ENCODE data around the gene FKBP4.
A peak's percentile ranks its signal among the peaks of the same experiment; 100 is the strongest.

The FKBP4 gene

DNA sequence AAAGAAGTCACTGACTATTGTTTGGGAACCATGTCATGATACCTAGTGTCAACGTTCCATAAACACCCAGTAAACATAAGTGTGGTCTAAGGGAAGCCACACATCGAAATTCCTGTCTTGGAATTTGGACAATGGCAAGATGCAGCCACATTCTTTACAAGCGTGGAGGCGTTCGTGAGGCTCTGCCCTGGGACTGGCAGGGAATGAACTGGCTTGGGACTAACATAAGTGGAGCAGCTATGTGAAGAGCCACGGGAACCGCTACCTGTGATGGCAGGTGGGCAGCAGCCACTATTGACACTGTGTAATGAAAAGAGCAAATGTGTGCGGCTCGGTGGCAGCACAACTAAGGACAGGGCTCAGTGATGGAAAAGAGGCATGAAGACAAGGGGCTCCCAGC, 50.0 kb downstream of the FKBP4 start:
- no peaks in the 10 kb centered on the region for H3K27me3 ChIP-seq (replicated peaks; ENCODE audit: control insufficient read depth, insufficient read depth, low read length, poor library complexity, severe bottlenecking)
- H3K4me1 ChIP-seq (ENCODE audit: control insufficient read depth, insufficient read depth, low read length, poor library complexity, severe bottlenecking), result no peaks in the 10 kb centered on the region
- no peak for DNase-seq
- H3K9me3 ChIP-seq (ENCODE audit: control insufficient read depth, low read length), result no peaks in the 10 kb centered on the region
- H3K27ac ChIP-seq (ENCODE audit: insufficient read depth, low read length, poor library complexity, severe bottlenecking), result no peak overlapping the region
- peaks cover 21% of the 10 kb centered on the region for H3K36me3 ChIP-seq (ENCODE audit: control insufficient read depth, insufficient read depth, low read length)
- H3K4me3 ChIP-seq (ENCODE audit: insufficient read depth, low read depth, low read length, poor library complexity, severe bottlenecking), result no peak overlapping the region

- H3K9me3 ChIP-seq (ENCODE audit: control insufficient read depth, low read length), result no peaks in the 10 kb centered on the region
- H3K27me3 ChIP-seq (replicated peaks; ENCODE audit: control insufficient read depth, insufficient read depth, low read length, poor library complexity, severe bottlenecking), result no peaks in the 10 kb centered on the region
- H3K4me3 ChIP-seq (ENCODE audit: insufficient read depth, low read depth, low read length, poor library complexity, severe bottlenecking), result no peak overlapping the region
- H3K36me3 ChIP-seq (ENCODE audit: control insufficient read depth, insufficient read depth, low read length), result peaks cover 21% of the 10 kb centered on the region
- DNase-seq, result no peak
- no peak overlapping the region for H3K27ac ChIP-seq (ENCODE audit: insufficient read depth, low read length, poor library complexity, severe bottlenecking)
- H3K4me1 ChIP-seq (ENCODE audit: control insufficient read depth, insufficient read depth, low read length, poor library complexity, severe bottlenecking), result no peaks in the 10 kb centered on the region
These were observed 50.5 kb downstream of the FKBP4 start for GRCh38 chr12:2845280-2845679.

DNA sequence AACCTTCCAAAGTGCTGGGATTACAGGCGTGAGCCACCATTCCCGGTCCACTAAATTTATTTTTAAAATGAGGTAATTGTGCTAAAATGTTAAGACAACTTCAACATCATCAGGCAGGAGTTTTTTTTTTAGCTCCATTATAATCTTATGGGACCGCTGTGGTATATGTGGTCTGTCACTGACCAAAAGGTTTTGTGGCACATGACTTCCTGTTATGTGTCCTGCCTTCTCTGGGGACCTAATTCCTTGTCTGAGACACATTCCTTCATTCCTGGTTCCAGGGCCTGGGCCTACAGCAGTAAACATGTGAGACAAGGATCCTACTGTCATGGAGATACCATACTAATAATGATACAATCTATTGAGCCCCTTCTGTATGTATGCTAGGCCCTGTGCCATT, 57.2 kb downstream of the FKBP4 start:
- no peak for DNase-seq
- Histone ChIP-seq H3K4me3 (ENCODE audit: insufficient read depth, low read depth, low read length, poor library complexity, severe bottlenecking) (no peak overlapping the region), H3K36me3 (ENCODE audit: control insufficient read depth, insufficient read depth, low read length) (peaks cover 8% of the 10 kb centered on the region)

GRCh38 chr12:2853626-2854025, 58.9 kb downstream of the FKBP4 start:
- Histone ChIP-seq H3K27me3 (replicated peaks; ENCODE audit: control insufficient read depth, insufficient read depth, low read length, poor library complexity, severe bottlenecking) (no peaks in the 10 kb centered on the region), H3K36me3 (ENCODE audit: control insufficient read depth, insufficient read depth, low read length) (peaks cover 11% of the 10 kb centered on the region), H3K4me3 (ENCODE audit: insufficient read depth, low read depth, low read length, poor library complexity, severe bottlenecking) (no peak overlapping the region), H3K9me3 (ENCODE audit: control insufficient read depth, low read length) (no peaks in the 10 kb centered on the region), H3K27ac (ENCODE audit: insufficient read depth, low read length, poor library complexity, severe bottlenecking) (no peak overlapping the region), H3K4me1 (ENCODE audit: control insufficient read depth, insufficient read depth, low read length, poor library complexity, severe bottlenecking) (no peaks in the 10 kb centered on the region)
- peak in 1 of 3 donors; percentile 10 for DNase-seq

More for the DNA sequence above, 57.2 kb downstream of the FKBP4 start:
- Histone ChIP-seq H3K4me1 (ENCODE audit: control insufficient read depth, insufficient read depth, low read length, poor library complexity, severe bottlenecking) (no peaks in the 10 kb centered on the region), H3K27me3 (replicated peaks; ENCODE audit: control insufficient read depth, insufficient read depth, low read length, poor library complexity, severe bottlenecking) (no peaks in the 10 kb centered on the region), H3K9me3 (ENCODE audit: control insufficient read depth, low read length) (no peaks in the 10 kb centered on the region), H3K27ac (ENCODE audit: insufficient read depth, low read length, poor library complexity, severe bottlenecking) (no peak overlapping the region)

Data from effector memory CD4-positive, alpha-beta T cell (primary cell).